ENCODE measurements around the gene RFX6.

DNA sequence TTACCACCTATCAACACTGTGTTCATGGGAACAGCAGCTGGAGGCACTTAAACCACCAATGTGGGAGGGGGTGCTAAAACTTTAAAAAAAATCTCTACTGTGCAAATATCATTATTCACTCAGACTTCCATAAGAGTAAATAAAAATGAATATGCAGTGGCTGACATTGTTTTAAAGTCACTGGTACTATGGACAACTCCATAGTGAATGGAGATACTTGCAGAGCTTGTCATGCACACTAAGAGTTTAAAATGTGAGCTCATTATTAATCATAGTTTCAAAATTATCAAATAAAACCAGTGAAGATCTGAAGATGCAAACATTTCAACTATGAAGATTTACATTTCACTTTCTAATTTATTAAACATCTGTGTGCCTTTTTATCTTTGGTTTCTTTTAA, 54.4 kb downstream of the RFX6 start:
- TF ChIP-seq, protein P1, sequence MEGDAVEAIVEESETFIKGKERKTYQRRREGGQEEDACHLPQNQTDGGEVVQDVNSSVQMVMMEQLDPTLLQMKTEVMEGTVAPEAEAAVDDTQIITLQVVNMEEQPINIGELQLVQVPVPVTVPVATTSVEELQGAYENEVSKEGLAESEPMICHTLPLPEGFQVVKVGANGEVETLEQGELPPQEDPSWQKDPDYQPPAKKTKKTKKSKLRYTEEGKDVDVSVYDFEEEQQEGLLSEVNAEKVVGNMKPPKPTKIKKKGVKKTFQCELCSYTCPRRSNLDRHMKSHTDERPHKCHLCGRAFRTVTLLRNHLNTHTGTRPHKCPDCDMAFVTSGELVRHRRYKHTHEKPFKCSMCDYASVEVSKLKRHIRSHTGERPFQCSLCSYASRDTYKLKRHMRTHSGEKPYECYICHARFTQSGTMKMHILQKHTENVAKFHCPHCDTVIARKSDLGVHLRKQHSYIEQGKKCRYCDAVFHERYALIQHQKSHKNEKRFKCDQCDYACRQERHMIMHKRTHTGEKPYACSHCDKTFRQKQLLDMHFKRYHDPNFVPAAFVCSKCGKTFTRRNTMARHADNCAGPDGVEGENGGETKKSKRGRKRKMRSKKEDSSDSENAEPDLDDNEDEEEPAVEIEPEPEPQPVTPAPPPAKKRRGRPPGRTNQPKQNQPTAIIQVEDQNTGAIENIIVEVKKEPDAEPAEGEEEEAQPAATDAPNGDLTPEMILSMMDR (IDR thresholded peaks at IDR 0.05; ENCODE audit: poor library complexity), result no peak
- TF ChIP-seq EZH2 (IDR thresholded peaks at IDR 0.05; ENCODE audit: borderline replicate concordance) (no peak), EZH2phosphoT487 (IDR thresholded peaks at IDR 0.05; ENCODE audit: low read depth, severe bottlenecking, unreplicated experiment) (no peak)

Data from hepatocyte (in vitro differentiated cells).